Mesothelial cell of epicardium (in vitro differentiated cells): ENCODE data around the gene SLC25A44. TPM values are rescaled to one million over a fixed set of nuclear protein-coding genes. Genes with fewer than 3 reads are reported as not detected.

Source experiments
- DNase-seq, 2 experiments: peaks; one replicate each; pipeline ENCODE4 v3.0.0; 2021; ENCODE audit warnings: low spot score in 2 of 2; ENCODE audit not compliant: unreplicated experiment in 2 of 2
- H3K27ac Mint-ChIP-seq: 2 replicates; pipeline ENCODE4 v1.8.0; 2021; ENCODE audit warnings: mixed read lengths
- H3K27me3 Mint-ChIP-seq: 2 replicates; pipeline ENCODE4 v1.8.0; 2021; ENCODE audit warnings: low read depth, mixed read lengths
- H3K36me3 Mint-ChIP-seq: 2 replicates; pipeline ENCODE4 v1.8.0; 2021; ENCODE audit warnings: mixed read lengths
- H3K4me1 Mint-ChIP-seq: 2 replicates; pipeline ENCODE4 v1.8.0; 2021; ENCODE audit warnings: mixed read lengths
- H3K4me3 Mint-ChIP-seq: 2 replicates; pipeline ENCODE4 v1.8.0; 2021; ENCODE audit warnings: mild to moderate bottlenecking, moderate library complexity, mixed read lengths
- H3K9me3 Mint-ChIP-seq: 2 replicates; pipeline ENCODE4 v1.8.0; 2021; ENCODE audit warnings: mixed read lengths
- CTCF ChIP-seq: fragments of 200-600 bp; sonication (generic); IDR thresholded peaks from one replicate; pipeline ENCODE4 v1.5.0; 2021; ENCODE audit warnings: antibody characterized with exemption; ENCODE audit not compliant: unreplicated experiment
- total RNA-seq: library from RNA; stranded (reverse); gene quantifications from 3 replicates; pipeline ENCODE4 v1.2.1, GENCODE V29; 2021

SLC25A44 gene, protein sequence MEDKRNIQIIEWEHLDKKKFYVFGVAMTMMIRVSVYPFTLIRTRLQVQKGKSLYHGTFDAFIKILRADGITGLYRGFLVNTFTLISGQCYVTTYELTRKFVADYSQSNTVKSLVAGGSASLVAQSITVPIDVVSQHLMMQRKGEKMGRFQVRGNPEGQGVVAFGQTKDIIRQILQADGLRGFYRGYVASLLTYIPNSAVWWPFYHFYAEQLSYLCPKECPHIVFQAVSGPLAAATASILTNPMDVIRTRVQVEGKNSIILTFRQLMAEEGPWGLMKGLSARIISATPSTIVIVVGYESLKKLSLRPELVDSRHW
- 15.4 to 18.7 TPM (median 18.4 TPM) in 3 replicates for total RNA-seq

GRCh38 chr1:156193488-156194299 is at the start of gene SLC25A44:
Gene SLC25A44 (plus strand): TSS chr1:156194104. CDS start chr1:156199848, 5,744 bp downstream.
- no peaks in the 10 kb centered on the region for H3K27me3 Mint-ChIP-seq
- peak within 1 kb of the TSS; percentile 97 for H3K4me3 Mint-ChIP-seq
- H3K36me3 Mint-ChIP-seq = no peaks in the 10 kb centered on the region
- peak; percentile 63 for TF ChIP-seq CTCF
- H3K27ac Mint-ChIP-seq = peak within 1 kb of the TSS; percentile 94
- H3K9me3 Mint-ChIP-seq = peaks cover 8% of the 10 kb centered on the region
- peaks cover 16% of the 10 kb centered on the region for H3K4me1 Mint-ChIP-seq
- DNase-seq = peak; percentile 83 to 93

- H3K4me1 Mint-ChIP-seq = peaks cover 33% of the 10 kb centered on the region
- peaks cover under 1% of the 10 kb centered on the region for H3K36me3 Mint-ChIP-seq
- no peak for DNase-seq
- H3K9me3 Mint-ChIP-seq = no peaks in the 10 kb centered on the region
- peaks cover 10% of the 10 kb centered on the region for H3K27me3 Mint-ChIP-seq
- TF ChIP-seq CTCF = no peak
- H3K4me3 Mint-ChIP-seq = no peak overlapping the region
- peak overlapping the region; percentile 82 for H3K27ac Mint-ChIP-seq
These were observed 49.2 kb upstream of the SLC25A44 start for GRCh38 chr1:156144742-156145141.

- peak overlapping the region; percentile 95 for H3K27ac Mint-ChIP-seq
- no peak overlapping the region for H3K4me3 Mint-ChIP-seq
- TF ChIP-seq CTCF = no peak
- H3K9me3 Mint-ChIP-seq = no peaks in the 10 kb centered on the region
- DNase-seq = no peak
- H3K4me1 Mint-ChIP-seq = peaks cover 41% of the 10 kb centered on the region
- no peaks in the 10 kb centered on the region for H3K36me3 Mint-ChIP-seq
- H3K27me3 Mint-ChIP-seq = peaks cover 18% of the 10 kb centered on the region
These were observed 48.3 kb upstream of the SLC25A44 start for GRCh38 chr1:156145650-156146019.

DNA sequence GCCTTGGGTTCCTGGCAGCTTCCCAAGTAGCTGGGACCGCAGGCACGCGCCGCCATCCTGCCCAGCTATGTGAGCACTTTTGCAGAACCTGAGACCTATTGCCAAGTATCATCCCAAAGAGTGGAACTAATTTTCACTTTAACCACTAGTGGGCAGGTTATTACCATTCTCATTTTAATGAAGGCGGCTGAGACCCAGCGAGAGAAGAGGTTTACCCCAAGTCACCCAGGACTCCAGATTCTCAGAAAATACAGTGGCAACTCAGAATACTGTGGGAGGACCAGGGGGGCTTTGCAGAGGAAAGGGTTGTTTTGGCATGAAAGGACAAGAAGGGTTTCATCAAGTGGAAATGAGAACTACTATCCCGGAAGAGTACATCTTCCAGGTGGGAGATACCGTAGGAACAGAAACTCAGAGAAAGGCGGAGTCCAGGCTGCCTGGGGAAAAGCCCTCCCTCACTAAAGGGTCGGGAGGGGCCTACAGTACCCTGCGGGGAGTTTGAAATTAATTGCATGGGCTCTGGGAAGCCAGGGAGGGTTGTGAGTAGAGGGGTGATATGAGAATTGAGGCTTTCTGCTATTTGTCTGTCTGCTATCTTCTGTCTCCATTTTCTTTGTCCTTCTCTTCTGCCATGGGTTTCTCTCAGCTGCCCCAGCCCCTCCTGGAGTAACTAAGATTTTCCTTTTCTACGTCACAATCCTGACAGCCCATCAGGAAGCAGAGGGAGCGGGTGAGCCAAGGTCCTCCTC is 47.7 kb upstream of the SLC25A44 start:
- DNase-seq = no peak
- TF ChIP-seq CTCF = peak; percentile 79
- peaks cover 41% of the 10 kb centered on the region for H3K4me1 Mint-ChIP-seq

GRCh38 chr1:156146769-156147405 is 47.0 kb upstream of the SLC25A44 start:
- DNase-seq = no peak
- H3K27me3 Mint-ChIP-seq = peaks cover 19% of the 10 kb centered on the region
- peak overlapping the region; percentile 95 for H3K27ac Mint-ChIP-seq
- no peak for TF ChIP-seq CTCF
- H3K9me3 Mint-ChIP-seq = no peaks in the 10 kb centered on the region
- H3K36me3 Mint-ChIP-seq = no peaks in the 10 kb centered on the region
- H3K4me3 Mint-ChIP-seq = peak overlapping the region; percentile 64
- H3K4me1 Mint-ChIP-seq = peaks cover 41% of the 10 kb centered on the region

More for the DNA sequence above, 47.7 kb upstream of the SLC25A44 start:
- Mint-ChIP-seq H3K27me3 (peaks cover 19% of the 10 kb centered on the region), H3K27ac (peak overlapping the region; percentile 95), H3K4me3 (peak overlapping the region; percentile 64), H3K36me3 (no peaks in the 10 kb centered on the region), H3K9me3 (no peaks in the 10 kb centered on the region)
